H9 (cell line): ENCODE data around the gene GRIP2. TPM values are rescaled to one million over a fixed set of nuclear protein-coding genes. Genes with fewer than 3 reads are reported as not detected.

Experiments used
- DNase-seq: peaks from one replicate; pipeline ENCODE4 v3.0.0-alpha.2; 2017
- H2AFZ ChIP-seq: one replicate; pipeline ENCODE4 v1.6.1; 2013; ENCODE audit warnings: mild to moderate bottlenecking, low read length, control low read depth, moderate library complexity
- H2AK5ac ChIP-seq: 2 replicates; pipeline ENCODE4 v1.6.1; 2013; ENCODE audit warnings: low read length, control low read depth, mixed read lengths; ENCODE audit not compliant: insufficient read length
- H2BK120ac ChIP-seq: one replicate; pipeline ENCODE4 v1.6.1; 2013; ENCODE audit warnings: low read depth, mild to moderate bottlenecking, low read length, control low read depth, inconsistent platforms; ENCODE audit not compliant: poor library complexity, severe bottlenecking
- H2BK12ac ChIP-seq: 2 replicates; pipeline ENCODE4 v1.6.1; 2013; ENCODE audit warnings: low read length, control low read depth, mixed read lengths, low read depth; ENCODE audit not compliant: insufficient read length
- H2BK15ac ChIP-seq: 2 replicates; pipeline ENCODE4 v1.6.1; 2013; ENCODE audit warnings: low read depth, low read length, control low read depth
- H2BK20ac ChIP-seq: one replicate; pipeline ENCODE4 v1.6.1; 2013; ENCODE audit warnings: low read depth, mild to moderate bottlenecking, low read length, control low read depth, inconsistent platforms; ENCODE audit not compliant: poor library complexity, severe bottlenecking
- H2BK5ac ChIP-seq: 2 replicates; pipeline ENCODE4 v1.6.1; 2013; ENCODE audit warnings: low read length, control low read depth, mixed read lengths; ENCODE audit not compliant: insufficient read length
- H3K14ac ChIP-seq: 2 replicates; pipeline ENCODE4 v1.6.1; 2013; ENCODE audit warnings: low read length, control low read depth; ENCODE audit not compliant: insufficient read depth
- H3K18ac ChIP-seq: 2 replicates; pipeline ENCODE4 v1.6.1; 2013; ENCODE audit warnings: low read depth, mild to moderate bottlenecking, mixed read lengths, low read length, control low read depth; ENCODE audit not compliant: insufficient read length
- H3K23ac ChIP-seq: 2 replicates; pipeline ENCODE4 v1.6.1; 2013; ENCODE audit warnings: low read length, control low read depth, mixed read lengths, low read depth; ENCODE audit not compliant: insufficient read length
- H3K23me2 ChIP-seq: 2 replicates; pipeline ENCODE4 v1.6.1; 2013; ENCODE audit warnings: low read depth, mild to moderate bottlenecking, mixed read lengths, low read length, control low read depth; ENCODE audit not compliant: insufficient read length, poor library complexity, severe bottlenecking
- H3K27ac ChIP-seq: 2 replicates; pipeline ENCODE4 v1.5.1; 2013; ENCODE audit warnings: low read length, control low read depth, mixed read lengths, low read depth; ENCODE audit not compliant: insufficient read length
- H3K27me3 ChIP-seq: 2 replicates; pipeline ENCODE4 v1.6.1; 2013; ENCODE audit warnings: low read length, control low read depth, inconsistent platforms; ENCODE audit not compliant: insufficient read depth
- H3K4ac ChIP-seq: 2 replicates; pipeline ENCODE4 v1.6.1; 2013; ENCODE audit warnings: low read depth, mild to moderate bottlenecking, control low read depth, inconsistent platforms, low read length, moderate library complexity
- H3K4me1 ChIP-seq: 2 replicates; pipeline ENCODE4 v1.6.1; 2013; ENCODE audit warnings: low read length, control low read depth, inconsistent platforms; ENCODE audit not compliant: insufficient read depth
- H3K4me2 ChIP-seq: 2 replicates; pipeline ENCODE4 v1.6.1; 2013; ENCODE audit warnings: low read length, control low read depth, mixed read lengths; ENCODE audit not compliant: insufficient read length, insufficient read depth
- H3K56ac ChIP-seq: 2 replicates; pipeline ENCODE4 v1.6.1; 2013; ENCODE audit warnings: low read depth, mild to moderate bottlenecking, mixed read lengths, low read length, control low read depth; ENCODE audit not compliant: insufficient read length
- H3K79me1 ChIP-seq: 2 replicates; pipeline ENCODE4 v1.6.1; 2013; ENCODE audit warnings: low read depth, mild to moderate bottlenecking, moderate library complexity, low read length, control low read depth, inconsistent platforms; ENCODE audit not compliant: insufficient read depth, poor library complexity, severe bottlenecking
- H3K79me2 ChIP-seq: 2 replicates; pipeline ENCODE4 v1.6.1; 2013; ENCODE audit warnings: low read length, control low read depth, inconsistent platforms; ENCODE audit not compliant: insufficient read depth
- H3K9ac ChIP-seq: 2 replicates; pipeline ENCODE4 v1.6.1; 2013; ENCODE audit warnings: low read length, control low read depth, mixed read lengths; ENCODE audit not compliant: insufficient read length; ENCODE audit errors: extremely low read depth
- H3K9me3 ChIP-seq: one replicate; pipeline ENCODE4 v1.6.1; 2013; ENCODE audit warnings: low read depth, low read length, inconsistent platforms; ENCODE audit not compliant: control insufficient read depth
- H3T11ph ChIP-seq: one replicate; pipeline ENCODE4 v1.6.1; 2013; ENCODE audit warnings: mild to moderate bottlenecking, low read length, control low read depth, inconsistent platforms
- H4K20me1 ChIP-seq: one replicate; pipeline ENCODE4 v1.6.1; 2013; ENCODE audit not compliant: control insufficient read depth, insufficient read length, insufficient read depth
- H4K5ac ChIP-seq: 2 replicates; pipeline ENCODE4 v1.6.1; 2013; ENCODE audit warnings: low read depth, mild to moderate bottlenecking, mixed read lengths, low read length, control low read depth; ENCODE audit not compliant: insufficient read length
- H4K8ac ChIP-seq: replicated peaks from 2 replicates; pipeline ENCODE4 v1.6.1; 2013; ENCODE audit warnings: low read length, control low read depth, mixed read lengths, low read depth; ENCODE audit not compliant: insufficient read length
- H4K91ac ChIP-seq: 2 replicates; pipeline ENCODE4 v1.6.1; 2013; ENCODE audit warnings: low read depth, mild to moderate bottlenecking, moderate library complexity, mixed read lengths, low read length, control low read depth; ENCODE audit not compliant: insufficient read length
- H3K27ac Mint-ChIP-seq, 3 experiments: 2 replicates in 2 of 3; 3 replicates in 1 of 3; pipeline ENCODE4 v1.8.0; 2020 to 2021; ENCODE audit warnings: mixed read lengths in 3 of 3, mild to moderate bottlenecking in 1 of 3, moderate library complexity in 1 of 3
- H3K27me3 Mint-ChIP-seq: 2 replicates; pipeline ENCODE4 v1.8.0; 2021; ENCODE audit warnings: low read depth, mild to moderate bottlenecking, moderate library complexity, mixed read lengths
- H3K36me3 Mint-ChIP-seq, 3 experiments: 2 replicates in 2 of 3; 3 replicates in 1 of 3; pipeline ENCODE4 v1.8.0; 2020 to 2021; ENCODE audit warnings: low read depth in 3 of 3, mixed read lengths in 3 of 3; ENCODE audit not compliant: insufficient read depth in 1 of 3
- H3K4me1 Mint-ChIP-seq, 2 experiments: 2 replicates each; pipeline ENCODE4 v1.8.0; 2020; ENCODE audit warnings: mixed read lengths in 2 of 2
- H3K4me3 Mint-ChIP-seq, 2 experiments: 2 replicates in 1 of 2; 3 replicates in 1 of 2; pipeline ENCODE4 v1.8.0; 2020 to 2021; ENCODE audit warnings: mild to moderate bottlenecking in 2 of 2, mixed read lengths in 2 of 2, moderate library complexity in 1 of 2
- H3K9me3 Mint-ChIP-seq, 2 experiments: 2 replicates in 1 of 2; 3 replicates in 1 of 2; pipeline ENCODE4 v1.8.0; 2020; ENCODE audit warnings: mild to moderate bottlenecking in 2 of 2, mixed read lengths in 2 of 2, moderate library complexity in 1 of 2
- CTCF ChIP-seq: fragments of 200-600 bp; sonication (generic); conservative IDR thresholded peaks from 3 replicates; pipeline ENCODE4 v1.8.0; 2021; ENCODE audit warnings: antibody characterized with exemption, mild to moderate bottlenecking
- WGBS: extraction: QIAGEN DNeasy Blood & Tissue Kit; methylation state at CpG from one replicate; pipeline ENCODE4 v1.1.7; 2013; ENCODE audit warnings: missing lambda C conversion rate, low lambda C conversion rate, mixed read lengths; ENCODE audit not compliant: insufficient read length; ENCODE audit errors: extremely low coverage; 5-methylcytosine and 5-hydroxymethylcytosine counted together
- total RNA-seq: library from RNA; stranded (reverse); gene quantifications from 2 replicates; pipeline ENCODE4 v1.2.1, GENCODE V29; 2021

Gene GRIP2
- total RNA-seq, 1 experiment from 2014 or later, result 3.1 TPM

- H3K27ac Mint-ChIP-seq, result peak overlapping the region in 1 of 3 experiments; percentile 20; a peak in 1 of 7 replicates
- H2BK12ac ChIP-seq, result no peak overlapping the region
- H2BK120ac ChIP-seq, result no peak overlapping the region
- no peaks in the 10 kb centered on the region for H3K27me3 Mint-ChIP-seq
- H3K23ac ChIP-seq, result no peak overlapping the region
- H3K14ac ChIP-seq, result no peak overlapping the region
- no peak overlapping the region for H3K9ac ChIP-seq
- no peaks in the 10 kb centered on the region for H3K23me2 ChIP-seq
- H3K4me3 Mint-ChIP-seq, result no peak overlapping the region
- no peak overlapping the region for H2BK20ac ChIP-seq
- H2AK5ac ChIP-seq, result no peak overlapping the region
- H3K4me1 Mint-ChIP-seq, result peaks cover 14 to 18% of the 10 kb centered on the region in 2 experiments
- H4K91ac ChIP-seq, result no peak overlapping the region
- no peak for TF ChIP-seq CTCF
- no peak overlapping the region for H2BK15ac ChIP-seq
- H4K20me1 ChIP-seq, result no peaks in the 10 kb centered on the region
- DNase-seq, result no peak
- H3T11ph ChIP-seq, result no peak overlapping the region
- no peak overlapping the region for H4K5ac ChIP-seq
- peaks cover 29 to 66% (median 31%) of the 10 kb centered on the region in 3 experiments; a peak in 6 of 7 replicates for H3K36me3 Mint-ChIP-seq
- H3K4me1 ChIP-seq, result peaks cover 3% of the 10 kb centered on the region; the same call in 1 of the 2 replicates
- no CpG with 5 or more reads among the region's 8 CpGs for WGBS
- no peaks in the 10 kb centered on the region for H3K27me3 ChIP-seq
- no peak overlapping the region for H3K4me2 ChIP-seq
- no peak overlapping the region for H4K8ac ChIP-seq
- no peaks in the 10 kb centered on the region for H3K9me3 ChIP-seq
- no peak overlapping the region for H3K56ac ChIP-seq
- H3K4ac ChIP-seq, result no peak overlapping the region
- no peak overlapping the region for H3K18ac ChIP-seq
- H3K9me3 Mint-ChIP-seq, result no peaks in the 10 kb centered on the region
- H2BK5ac ChIP-seq, result no peak overlapping the region
- H3K79me2 ChIP-seq, result no peaks in the 10 kb centered on the region
- no peaks in the 10 kb centered on the region for H3K79me1 ChIP-seq
- H3K27ac ChIP-seq, result no peak overlapping the region
- no peak overlapping the region for H2AFZ ChIP-seq
Observed at GRCh38 chr3:14454639-14455310, 85.4 kb downstream of the GRIP2 start.
